ENCODE results near the gene SKOR1.

SKOR1 gene

DNA sequence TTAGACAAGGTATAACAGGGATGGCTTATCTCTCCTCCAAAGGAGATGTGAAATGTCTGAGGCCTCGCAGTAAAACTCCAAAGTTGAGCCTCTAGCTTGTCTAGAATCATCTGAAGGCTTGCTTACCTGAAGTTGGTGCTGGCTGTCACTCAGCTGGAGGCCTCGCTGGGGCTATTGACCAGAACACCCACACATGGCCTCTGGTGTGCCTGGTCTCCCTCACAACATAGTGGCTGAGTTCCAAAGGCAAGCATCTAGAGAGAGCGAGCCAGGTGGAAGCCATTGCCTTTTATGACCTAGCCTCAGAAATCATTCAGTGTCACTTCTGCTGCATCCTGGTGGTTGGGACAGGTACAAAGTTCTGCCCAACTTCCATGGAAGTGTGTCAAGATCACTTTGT is 31.9 kb downstream of the SKOR1 start:
- DNase-seq = no peak

GRCh38 chr15:67859331-67859946 is 34.1 kb downstream of the SKOR1 start:
- no peak for DNase-seq

GRCh38 chr15:67861983-67862382 is 36.7 kb downstream of the SKOR1 start:
- DNase-seq = no peak

DNA sequence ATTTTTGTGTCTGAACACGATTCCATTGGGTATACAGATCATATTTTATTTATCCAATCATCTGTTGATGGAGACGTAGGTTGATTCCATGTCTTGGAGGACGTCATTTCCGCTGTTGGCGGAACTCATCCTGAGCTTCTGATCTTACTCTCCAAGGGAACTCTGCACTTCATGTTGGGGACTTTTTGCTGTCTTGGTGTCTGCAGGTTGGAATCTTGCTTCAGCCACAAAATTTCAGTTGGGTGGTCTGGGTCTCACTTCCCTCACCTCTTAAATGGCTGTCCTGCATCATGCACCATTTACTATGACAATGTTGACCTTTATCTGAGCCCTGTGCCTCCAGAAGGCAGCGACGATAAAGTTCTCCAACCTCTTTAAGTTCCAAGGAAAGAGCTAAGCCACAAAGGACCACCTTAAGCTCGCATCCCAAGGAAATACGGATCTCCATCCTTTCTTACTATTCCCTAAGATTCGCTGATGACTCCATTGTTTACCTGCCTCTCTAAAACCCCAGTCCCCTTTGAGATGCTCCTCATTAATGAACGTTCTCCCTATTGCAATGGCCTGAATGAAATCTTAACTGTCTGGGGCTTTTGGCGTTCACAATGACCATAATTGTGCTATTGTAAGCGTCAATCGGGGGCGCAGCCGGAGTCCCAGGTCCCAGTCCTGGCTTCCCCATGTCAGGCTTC is 37.6 kb downstream of the SKOR1 start:
- no peak for DNase-seq

DNA sequence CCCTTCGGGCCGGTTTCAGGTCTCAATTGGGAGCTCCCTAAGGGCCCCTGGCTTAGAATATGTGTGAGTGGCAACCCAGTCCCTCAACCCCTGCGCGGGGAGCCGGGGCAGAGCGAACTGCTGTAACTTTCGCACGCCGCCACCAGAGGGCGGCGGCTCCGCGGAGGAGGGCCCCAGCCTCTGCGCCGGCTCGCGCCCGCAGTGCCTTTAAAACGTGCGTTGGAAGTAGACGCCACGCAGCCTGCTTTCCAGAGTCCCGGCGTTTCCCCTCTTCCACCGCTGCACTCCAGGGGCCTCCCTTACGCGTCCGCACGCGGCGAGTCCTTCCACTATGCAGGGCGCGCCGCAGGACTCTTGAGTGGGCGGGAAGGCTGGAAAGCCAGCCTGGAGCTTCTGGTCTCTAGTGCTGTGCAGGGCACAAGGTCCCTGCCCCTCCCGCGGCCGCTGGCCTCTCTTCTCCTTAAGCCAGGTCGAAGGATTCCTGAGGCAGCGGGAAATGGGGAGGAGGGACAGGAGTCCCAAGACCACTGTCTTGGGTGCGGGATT is 38.2 kb downstream of the SKOR1 start:
- DNase-seq = peak; percentile 29

DNA sequence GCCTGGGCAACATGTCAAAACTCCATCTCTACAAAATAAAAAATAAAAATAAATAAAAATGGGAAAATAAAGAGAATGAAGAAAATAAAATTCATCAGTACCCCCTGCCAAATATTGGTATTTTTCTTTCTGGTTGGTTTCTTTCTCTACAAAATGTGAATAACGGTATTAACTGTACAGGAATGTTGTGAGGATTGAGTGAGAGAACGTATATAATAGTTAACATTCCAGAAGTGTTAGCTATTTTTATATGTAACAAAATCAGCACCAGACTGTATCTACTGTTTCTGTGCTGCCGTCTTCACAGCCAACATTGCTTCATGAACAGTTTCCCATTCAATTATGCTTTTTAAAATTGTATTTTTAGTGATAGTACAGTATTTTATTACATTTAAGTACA is 40.0 kb downstream of the SKOR1 start:
- no peak for DNase-seq

- DNase-seq = no peak
These were observed 40.5 kb downstream of the SKOR1 start for GRCh38 chr15:67865766-67866165.

DNA sequence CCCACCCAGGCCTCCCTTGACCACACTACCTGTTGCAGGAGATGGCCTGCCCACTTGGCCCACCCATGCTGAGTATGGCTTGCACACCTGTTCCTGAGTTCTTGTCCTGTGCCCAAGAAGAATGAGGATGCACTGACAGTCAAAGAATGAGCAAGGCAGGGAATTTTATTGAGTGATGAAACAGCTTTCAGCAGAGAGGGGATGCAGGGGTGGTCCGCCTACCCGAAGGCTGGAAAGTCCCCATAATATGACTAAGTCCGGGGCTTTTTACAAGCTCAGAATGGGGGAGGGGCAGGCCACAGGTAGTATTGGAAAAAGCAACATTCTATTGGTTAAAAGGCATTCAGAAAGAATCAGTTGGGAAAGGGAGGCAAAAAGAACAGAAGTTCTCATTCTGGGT is 44.4 kb downstream of the SKOR1 start:
- no peak for DNase-seq

DNA sequence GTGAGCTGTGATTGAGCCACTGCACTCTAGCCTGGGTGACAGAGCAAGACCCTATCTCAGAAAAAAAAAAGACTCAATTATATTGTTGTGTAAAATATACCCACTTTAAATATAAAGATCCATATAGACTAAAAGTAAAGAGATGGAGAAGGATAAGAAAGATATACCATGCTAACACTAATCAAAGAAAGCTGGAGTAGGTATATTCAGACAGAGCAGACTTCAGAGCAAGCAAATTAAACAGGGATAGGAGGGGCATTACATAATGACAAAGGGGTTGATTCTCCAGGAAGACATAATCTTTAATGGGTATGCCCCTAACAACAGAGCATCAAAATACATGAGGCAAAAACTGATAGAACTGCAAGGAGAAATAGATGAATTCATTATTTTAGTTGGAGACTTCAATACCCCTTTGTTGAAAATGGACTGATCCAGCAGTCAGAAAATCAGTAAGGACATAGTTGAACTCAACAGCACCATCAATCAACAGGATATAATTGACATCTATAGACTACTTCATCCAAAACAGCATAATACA is 45.6 kb downstream of the SKOR1 start:
- no peak for DNase-seq

- no peak for DNase-seq
These were observed 48.5 kb downstream of the SKOR1 start for GRCh38 chr15:67873777-67874176.

- DNase-seq = peak; percentile 16
These were observed 53.5 kb downstream of the SKOR1 start for GRCh38 chr15:67878712-67879206.

DNA sequence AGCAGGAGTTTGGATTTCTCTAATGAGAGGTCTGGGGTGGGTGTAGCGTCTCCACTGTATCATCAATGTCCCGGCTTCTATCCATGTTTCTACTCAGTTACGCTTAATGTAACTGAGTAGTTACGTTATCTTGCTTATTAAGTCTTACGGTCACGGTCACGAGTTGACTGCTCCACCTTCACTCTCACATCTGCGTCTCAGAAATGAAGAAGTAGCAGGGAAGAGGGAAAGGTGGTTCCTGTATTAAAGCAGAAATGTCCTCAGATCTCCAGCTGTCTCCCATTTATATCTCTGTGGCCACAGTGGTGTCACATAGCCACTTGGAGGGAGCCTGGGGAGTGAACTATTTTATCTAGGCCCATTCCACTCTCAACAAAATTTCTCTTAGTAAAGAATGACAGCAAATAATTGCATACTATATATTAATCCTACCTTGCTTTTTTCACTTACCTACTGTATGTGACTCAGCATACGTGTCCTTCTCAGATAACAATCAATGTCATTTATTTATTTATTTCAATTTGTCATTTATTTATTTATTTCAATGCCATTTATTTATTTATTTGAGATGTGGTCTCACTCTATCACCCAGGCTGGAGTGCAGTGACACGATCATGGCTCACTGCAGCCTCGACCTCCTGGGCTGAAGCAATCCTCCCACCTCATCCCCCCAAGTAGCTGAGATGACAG is 54.3 kb downstream of the SKOR1 start:
- DNase-seq = no peak

GRCh38 chr15:67880651-67881182 is 55.4 kb downstream of the SKOR1 start:
- peak; percentile 9 for DNase-seq

DNA sequence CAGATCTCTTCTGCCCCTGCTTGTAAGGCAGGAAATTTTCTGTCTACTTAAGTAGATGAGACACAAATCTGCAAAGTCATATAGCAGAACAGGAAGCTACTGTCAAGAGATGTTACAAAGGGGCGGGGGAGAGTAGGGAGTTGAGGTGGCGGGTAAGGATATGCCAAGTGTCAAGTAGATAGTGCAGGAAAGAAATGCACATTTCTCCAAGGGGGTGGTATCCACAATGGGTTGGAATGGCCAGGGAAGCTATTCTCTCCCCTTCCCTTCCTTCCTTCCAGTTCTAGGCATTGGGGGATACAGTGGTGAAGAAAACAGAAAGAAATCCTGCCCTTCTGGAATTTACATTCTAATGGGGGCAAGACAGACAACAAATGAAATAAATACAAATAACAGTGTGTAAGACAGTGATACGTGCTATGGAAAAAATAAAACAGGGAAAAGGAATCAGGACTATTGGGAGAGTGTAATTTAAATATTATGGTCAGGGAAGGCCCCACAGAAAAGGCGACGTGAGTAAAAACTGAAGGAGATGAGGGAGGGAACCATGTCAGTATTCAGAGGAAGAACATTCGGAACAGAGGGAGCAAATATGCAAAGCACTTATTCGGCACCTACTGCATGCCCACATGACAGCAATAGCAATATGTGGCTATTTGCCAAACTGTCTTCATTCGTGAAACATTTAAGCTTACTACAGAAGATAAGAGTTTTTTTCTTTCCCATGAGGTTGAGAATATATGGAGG is 57.4 kb downstream of the SKOR1 start:
- no peak for DNase-seq

DNA sequence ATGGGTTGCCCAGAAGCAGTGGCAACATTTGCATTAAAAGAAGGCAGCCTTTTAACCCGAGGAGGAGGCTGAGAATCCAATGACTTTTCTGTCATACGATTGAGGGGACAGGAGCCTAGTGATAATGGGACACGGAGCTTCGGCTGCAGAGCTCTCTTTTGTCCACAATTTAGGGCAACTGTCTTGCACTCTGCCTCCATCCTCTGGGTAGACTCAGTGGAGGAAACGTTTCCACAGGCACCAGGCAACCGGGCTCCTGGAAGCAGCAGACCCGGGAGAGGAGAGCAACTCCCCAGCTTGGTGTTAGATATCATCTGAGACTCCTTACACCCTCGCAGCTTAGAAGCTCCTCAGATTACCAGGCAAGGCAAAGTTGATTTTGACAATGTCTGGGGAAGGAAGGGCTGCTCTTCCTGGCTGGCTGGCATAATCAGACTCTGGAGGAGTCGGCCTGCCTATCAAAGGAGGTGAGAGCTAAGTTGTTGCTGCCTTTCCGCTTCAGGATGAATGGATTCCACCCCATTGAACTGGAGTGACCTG is 58.0 kb downstream of the SKOR1 start:
- DNase-seq = peak; percentile 6

- no peak for DNase-seq
These were observed 58.7 kb downstream of the SKOR1 start for GRCh38 chr15:67884009-67884408.

Measured in NCI-H2171 treated with DMSO at 0.1 percent for 48 hours (cell line).